GM10248 (cell line): Measurements from ENCODE around the gene FASN.

Source experiments
- CTCF ChIA-PET: fragments of 300-600 bp; sonication (Branson Sonifier 250); formaldehyde crosslinking; extraction: SDS; loops from one replicate; lab custom pipeline; 2021; ENCODE audit warnings: antibody characterized with exemption; lab: Yijun Ruan, JAX
- POLR2A ChIA-PET: fragments of 350-650 bp; sonication (Branson Sonifier 250); formaldehyde crosslinking; extraction: SDS; loops from one replicate; lab custom pipeline; 2020; ENCODE audit warnings: antibody characterized with exemption; lab: Yijun Ruan, JAX
- DNase-seq: peaks from one replicate; pipeline ENCODE4 v3.0.0; 2012; ENCODE audit errors: extremely low spot score
- CTCF ChIP-seq: IDR thresholded peaks from 2 replicates; pipeline ENCODE4 v1.5.1; 2012; ENCODE audit warnings: mild to moderate bottlenecking, low read depth; ENCODE audit errors: extremely low read depth, missing control alignments, control extremely low read depth

Gene FASN

DNA sequence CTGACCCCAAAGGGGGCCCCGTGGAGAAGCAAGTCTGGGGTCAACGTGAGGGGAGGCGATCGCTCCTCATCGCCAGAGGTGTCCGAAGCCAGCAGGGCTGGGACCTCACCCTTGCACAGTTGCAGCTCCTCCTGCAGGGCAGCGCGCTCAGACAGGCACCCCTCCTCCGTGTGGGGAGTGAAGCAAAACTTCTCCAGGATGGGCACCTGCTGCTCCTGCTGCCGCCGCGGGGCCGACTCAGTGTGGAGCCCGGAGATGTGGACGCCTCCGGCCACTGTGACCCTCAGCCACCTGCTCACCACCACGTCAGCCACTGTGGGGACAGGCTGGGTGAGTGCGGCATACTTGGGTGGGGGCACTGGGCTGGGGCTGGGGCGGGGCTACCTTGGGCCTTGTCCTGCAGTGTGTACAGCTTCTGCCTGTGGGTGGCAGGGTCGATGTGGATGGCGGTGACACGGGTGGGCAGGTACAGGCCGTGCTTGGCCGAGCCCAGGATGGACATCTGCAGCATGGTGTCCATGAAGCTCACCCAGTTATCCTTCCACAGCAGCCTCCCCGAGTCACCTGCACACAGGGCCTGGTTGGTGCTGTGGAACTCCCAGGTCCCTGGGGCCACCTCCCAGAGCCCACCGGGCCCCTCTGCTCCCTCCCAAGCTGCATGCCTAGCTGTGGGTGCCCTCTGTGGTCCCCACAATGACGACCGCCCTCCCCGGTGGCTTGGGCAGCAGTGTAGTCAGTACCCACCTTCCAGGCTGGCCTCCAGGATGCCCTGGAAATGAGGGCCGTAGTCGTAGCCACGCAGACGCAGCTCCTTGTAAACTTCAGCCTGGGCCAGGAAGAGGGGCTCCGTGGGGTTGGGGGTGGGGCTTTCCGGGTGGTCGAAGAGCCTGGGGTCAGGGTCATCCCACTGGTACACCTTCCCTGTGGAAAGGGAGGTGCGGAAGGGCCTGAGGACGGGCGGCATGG is 10.8 kb downstream of the FASN start:
- no peak for TF ChIP-seq CTCF
- DNase-seq = no peak
- POLR2A ChIA-PET = interaction anchor here (0.8 kb wide), 1 partner anchor 10 kb away, joined by 3 read pairs; no protein-coding TSS in a partner anchor
- CTCF ChIA-PET = interaction anchor here (1.1 to 1.7 kb wide), 3 partner anchors 13 to 57 kb away, joined by 3 to 5 read pairs (median 3); no protein-coding TSS in a partner anchor

DNA sequence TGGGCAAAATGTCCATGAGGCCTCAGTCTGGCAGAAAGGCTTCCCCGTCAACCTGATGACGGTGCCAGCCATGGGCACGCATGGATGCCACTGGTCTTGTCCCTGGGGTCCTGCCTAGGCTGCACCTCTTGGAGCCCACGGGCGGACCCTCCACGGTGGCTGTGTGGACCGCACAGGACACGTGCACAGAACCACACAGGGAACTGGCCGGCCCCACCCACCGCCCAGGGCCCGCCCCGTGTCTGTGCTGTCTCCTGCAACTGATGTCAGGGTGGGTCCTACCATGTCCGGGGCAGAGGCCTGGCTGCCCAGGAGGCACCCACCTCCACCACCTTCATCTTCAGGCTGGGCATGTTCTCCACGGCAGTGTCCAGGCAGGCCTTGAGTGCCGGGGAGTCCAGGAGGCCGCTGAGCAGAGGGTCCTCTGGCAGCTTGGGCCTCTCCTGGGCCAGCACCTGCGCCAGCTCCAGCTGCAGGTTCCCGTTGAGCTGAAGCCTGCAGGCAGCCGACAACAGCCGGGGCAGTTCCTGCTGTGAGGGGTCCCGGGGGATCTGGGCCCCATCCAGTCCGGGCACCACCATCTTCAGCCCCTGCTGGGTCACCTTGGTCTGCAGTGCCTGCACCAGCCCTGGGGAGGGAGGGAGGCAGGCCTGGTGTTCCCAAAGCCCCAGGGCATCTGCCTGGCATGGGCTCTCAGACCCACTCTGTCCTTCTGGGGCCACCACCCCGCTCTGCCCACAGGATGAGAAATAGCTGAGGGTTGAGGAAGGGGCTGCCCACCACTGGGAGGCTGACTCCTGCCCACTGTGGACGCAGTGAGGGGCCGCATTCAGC is 11.9 kb downstream of the FASN start:
- POLR2A ChIA-PET = interaction anchor here (0.8 to 1.2 kb wide), 2 partner anchors 9 to 11 kb away, joined by 3 read pairs; no protein-coding TSS in a partner anchor
- no peak for DNase-seq
- TF ChIP-seq CTCF = no peak
- CTCF ChIA-PET = interaction anchor here (1.5 to 1.7 kb wide), 2 partner anchors 20 to 56 kb away, joined by 3 to 5 read pairs; no protein-coding TSS in a partner anchor

- CTCF ChIA-PET = interaction anchor here (1.3 kb wide), 1 partner anchor 9 kb away, joined by 3 read pairs; no protein-coding TSS in a partner anchor
- DNase-seq = no peak
- POLR2A ChIA-PET = interaction anchor here (1.2 kb wide), 1 partner anchor 9 kb away, joined by 3 read pairs; no protein-coding TSS in a partner anchor
- no peak for TF ChIP-seq CTCF
These were observed 12.8 kb downstream of the FASN start for GRCh38 chr17:82085031-82085861.

DNA sequence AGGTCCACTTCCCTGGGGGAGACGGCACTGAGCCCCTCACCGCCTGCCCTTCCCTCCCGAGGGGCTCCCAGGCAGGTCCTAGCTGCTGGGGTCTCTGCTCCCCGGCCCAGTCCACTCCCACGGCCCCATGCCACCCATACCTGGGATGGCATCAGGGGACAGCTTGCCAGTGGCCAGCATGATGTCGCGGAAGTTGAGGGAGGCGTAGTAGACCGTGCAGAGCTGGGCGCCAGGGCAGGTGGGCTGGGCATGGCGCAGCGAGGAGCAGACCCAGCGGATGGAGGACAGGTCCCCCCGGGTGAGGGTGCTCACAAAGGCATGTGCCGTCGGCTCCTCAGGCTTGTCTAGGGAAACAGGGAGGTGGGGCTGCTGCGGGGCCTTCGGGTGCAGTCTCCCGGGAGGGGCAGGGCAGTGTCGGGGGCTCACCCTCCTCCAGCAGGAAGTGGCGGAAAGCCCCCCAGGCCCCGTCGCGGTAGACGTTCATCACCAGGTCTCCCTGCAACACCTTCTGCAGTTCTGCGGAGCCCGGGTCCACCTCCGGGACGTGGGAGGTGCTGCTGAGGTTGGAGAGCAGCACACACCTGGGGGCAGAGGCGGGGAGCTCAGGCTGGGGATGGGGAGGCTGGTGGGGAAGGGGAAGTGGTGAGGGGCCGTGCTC is 13.5 kb downstream of the FASN start:
- POLR2A ChIA-PET = no interaction called here
- TF ChIP-seq CTCF = no peak

DNA sequence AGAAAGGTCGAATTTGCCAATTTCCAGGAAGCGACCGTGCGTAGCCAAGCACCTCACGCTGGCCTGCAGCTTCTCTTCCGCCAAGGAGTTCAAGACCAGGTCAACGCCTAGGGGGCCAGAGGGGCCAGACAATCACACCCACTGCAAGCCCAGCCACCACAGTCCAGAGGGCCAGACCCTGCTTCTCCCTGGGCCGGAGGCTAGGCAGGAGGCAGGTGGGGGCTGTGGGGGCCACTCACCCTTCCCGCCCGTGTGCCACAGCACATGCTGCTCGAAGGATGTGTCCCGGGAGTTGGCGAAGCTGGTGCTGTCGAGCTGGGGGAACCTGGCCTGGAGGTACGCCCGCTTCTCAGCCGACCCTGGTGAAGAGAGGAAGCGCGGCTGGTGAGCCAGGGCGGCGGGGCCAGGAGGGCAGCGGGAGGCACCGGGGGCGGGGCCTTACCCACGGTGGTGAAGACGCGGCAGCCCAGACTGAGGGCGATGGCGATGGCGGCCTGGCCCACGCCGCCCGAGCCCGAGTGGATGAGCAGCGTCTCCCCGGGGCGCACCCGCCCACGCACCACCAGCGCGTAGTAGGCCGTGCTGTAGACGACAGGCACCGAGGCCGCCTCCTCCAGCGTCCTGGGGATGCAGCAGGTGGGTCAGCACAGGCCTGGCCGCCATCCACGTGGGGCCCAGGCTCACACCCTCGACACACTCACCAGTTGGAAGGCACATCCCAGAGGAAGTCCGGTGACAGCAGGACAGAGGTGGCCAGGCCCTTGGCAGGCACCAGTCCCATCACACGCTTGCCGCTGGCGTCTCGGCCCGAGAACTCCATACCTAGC is 14.3 kb downstream of the FASN start:
- ChIA-PET POLR2A (no interaction called here), CTCF (no interaction called here)
- no peak for DNase-seq
- no peak for TF ChIP-seq CTCF

More for the DNA sequence above, 13.5 kb downstream of the FASN start:
- DNase-seq = no peak
- CTCF ChIA-PET = interaction anchor here (1.3 kb wide), 1 partner anchor 8 kb away, joined by 3 read pairs; no protein-coding TSS in a partner anchor
